ENCODE data around the gene SLC16A8. TPM values are rescaled to one million over a fixed set of nuclear protein-coding genes. Genes with fewer than 3 reads are reported as not detected.

Gene SLC16A8
- total RNA-seq, 4 donors from 2014 or later = not detected

DNA sequence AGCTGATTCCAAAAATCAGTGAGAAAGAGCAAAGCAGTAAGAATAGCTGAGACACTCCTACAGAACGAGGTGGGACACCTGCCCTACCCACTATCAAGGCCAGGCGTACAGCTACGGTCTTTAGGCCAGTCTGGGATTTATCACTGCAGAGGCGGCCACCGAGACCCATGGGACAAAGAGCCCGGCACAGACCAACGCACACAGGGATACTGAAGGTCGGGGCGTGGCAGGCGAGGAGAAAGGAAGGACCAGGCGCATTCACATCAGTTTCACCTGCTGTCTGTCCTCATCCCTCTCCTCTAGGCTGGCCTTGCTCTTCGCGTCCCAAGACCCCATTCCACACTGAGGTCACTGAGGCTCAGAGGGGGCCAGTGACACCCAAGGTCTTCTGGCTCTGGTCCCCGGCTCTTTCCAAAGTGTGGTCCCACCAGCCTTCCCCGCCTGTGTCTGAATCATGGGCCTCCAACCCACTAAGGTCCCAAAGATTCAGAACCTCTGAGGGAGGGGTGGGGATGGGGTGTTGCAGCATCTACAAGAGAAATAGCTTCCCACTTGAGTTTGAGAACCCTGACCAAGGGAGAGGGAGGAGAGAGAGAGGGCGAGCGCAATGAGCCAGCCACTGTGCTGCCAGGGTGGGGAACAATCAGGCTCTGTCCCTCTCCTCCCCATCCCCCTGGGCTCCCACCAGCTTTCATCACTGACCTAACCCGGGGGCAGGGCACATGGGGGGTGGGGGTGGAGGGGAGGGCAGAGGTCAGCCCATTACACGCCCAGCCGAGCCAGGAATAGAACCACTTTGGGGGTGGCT, 34.0 kb downstream of the SLC16A8 start:
- peak; percentile 13 for ATAC-seq
- Histone ChIP-seq H3K36me3 (no peaks in the 10 kb centered on the region), H3K4me1 (peaks cover 0 to 11% (median 3%) of the 10 kb centered on the region in 3 donors), H3K27me3 (peaks cover 20% of the 10 kb centered on the region), H3K4me3 (peak overlapping the region in 1 of 2 donors; percentile 26), H3K27ac (peak overlapping the region in 3 of 4 donors; percentile 51 to 67 (median 54)), H3K9me3 (no peaks in the 10 kb centered on the region)
- TF ChIP-seq POLR2A (IDR thresholded peaks at IDR 0.05) (peak in 1 of 2 donors; percentile 27), POLR2AphosphoS5 (IDR thresholded peaks at IDR 0.05) (peak; percentile 22), EP300 (IDR thresholded peaks at IDR 0.05) (no peak)
- TF ChIP-seq, protein P1, sequence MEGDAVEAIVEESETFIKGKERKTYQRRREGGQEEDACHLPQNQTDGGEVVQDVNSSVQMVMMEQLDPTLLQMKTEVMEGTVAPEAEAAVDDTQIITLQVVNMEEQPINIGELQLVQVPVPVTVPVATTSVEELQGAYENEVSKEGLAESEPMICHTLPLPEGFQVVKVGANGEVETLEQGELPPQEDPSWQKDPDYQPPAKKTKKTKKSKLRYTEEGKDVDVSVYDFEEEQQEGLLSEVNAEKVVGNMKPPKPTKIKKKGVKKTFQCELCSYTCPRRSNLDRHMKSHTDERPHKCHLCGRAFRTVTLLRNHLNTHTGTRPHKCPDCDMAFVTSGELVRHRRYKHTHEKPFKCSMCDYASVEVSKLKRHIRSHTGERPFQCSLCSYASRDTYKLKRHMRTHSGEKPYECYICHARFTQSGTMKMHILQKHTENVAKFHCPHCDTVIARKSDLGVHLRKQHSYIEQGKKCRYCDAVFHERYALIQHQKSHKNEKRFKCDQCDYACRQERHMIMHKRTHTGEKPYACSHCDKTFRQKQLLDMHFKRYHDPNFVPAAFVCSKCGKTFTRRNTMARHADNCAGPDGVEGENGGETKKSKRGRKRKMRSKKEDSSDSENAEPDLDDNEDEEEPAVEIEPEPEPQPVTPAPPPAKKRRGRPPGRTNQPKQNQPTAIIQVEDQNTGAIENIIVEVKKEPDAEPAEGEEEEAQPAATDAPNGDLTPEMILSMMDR (IDR thresholded peaks at IDR 0.05) = no peak
- WGBS, 2 donors (ENCODE audit: low coverage in 1 of 2) = 60 to 68% methylated on average over 5 to 14 of the region's 20 CpGs

DNA sequence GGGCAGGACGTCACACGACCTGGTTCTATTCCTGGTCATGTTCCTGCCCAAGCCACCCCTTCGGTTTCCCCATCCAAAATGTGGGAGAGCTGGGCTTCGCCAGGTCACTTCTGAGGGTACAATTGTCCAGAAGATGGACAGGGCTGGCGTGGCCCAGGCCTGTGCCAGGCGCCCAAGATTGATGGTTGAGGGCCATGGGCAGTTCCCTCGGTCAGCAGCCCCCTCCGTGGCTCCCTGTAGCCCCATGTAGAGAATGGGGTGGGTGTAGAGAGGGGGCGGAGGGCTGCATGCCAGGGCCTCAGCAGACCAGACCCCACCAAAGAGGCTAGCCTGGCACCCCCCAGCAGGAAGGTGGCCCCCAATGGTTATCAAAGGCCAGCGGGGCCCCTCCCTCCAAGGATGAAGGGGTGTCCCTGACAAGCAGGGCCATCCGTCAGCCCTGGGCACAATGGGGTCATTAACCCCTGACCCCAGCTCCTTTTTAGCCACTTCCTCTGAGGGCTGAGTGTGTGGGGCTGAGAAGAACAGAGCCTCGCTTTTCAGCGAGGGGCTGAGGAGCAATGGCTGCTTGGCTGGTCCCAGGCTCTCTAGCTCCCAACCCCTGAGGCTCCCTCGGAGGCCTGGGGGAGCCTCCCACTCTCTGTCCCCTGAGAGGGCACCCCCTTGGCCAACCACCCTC, 37.8 kb downstream of the SLC16A8 start:
- H3K27ac ChIP-seq = peak overlapping the region in 2 of 4 donors; percentile 27 to 35
- no peaks in the 10 kb centered on the region for H3K36me3 ChIP-seq
- TF ChIP-seq EP300 (IDR thresholded peaks at IDR 0.05) (no peak), POLR2AphosphoS5 (IDR thresholded peaks at IDR 0.05) (no peak), POLR2A (IDR thresholded peaks at IDR 0.05) (no peak)
- TF ChIP-seq, protein P1 (IDR thresholded peaks at IDR 0.05) = no peak
- H3K9me3 ChIP-seq = no peaks in the 10 kb centered on the region
- no peak overlapping the region for H3K4me3 ChIP-seq
- H3K27me3 ChIP-seq = peaks cover 9% of the 10 kb centered on the region
- ATAC-seq = no peak
- no CpG with 5 or more reads among the region's 14 CpGs for WGBS, 2 donors (ENCODE audit: low coverage in 1 of 2)
- peaks cover 0 to 16% (median 0%) of the 10 kb centered on the region in 3 donors for H3K4me1 ChIP-seq

DNA sequence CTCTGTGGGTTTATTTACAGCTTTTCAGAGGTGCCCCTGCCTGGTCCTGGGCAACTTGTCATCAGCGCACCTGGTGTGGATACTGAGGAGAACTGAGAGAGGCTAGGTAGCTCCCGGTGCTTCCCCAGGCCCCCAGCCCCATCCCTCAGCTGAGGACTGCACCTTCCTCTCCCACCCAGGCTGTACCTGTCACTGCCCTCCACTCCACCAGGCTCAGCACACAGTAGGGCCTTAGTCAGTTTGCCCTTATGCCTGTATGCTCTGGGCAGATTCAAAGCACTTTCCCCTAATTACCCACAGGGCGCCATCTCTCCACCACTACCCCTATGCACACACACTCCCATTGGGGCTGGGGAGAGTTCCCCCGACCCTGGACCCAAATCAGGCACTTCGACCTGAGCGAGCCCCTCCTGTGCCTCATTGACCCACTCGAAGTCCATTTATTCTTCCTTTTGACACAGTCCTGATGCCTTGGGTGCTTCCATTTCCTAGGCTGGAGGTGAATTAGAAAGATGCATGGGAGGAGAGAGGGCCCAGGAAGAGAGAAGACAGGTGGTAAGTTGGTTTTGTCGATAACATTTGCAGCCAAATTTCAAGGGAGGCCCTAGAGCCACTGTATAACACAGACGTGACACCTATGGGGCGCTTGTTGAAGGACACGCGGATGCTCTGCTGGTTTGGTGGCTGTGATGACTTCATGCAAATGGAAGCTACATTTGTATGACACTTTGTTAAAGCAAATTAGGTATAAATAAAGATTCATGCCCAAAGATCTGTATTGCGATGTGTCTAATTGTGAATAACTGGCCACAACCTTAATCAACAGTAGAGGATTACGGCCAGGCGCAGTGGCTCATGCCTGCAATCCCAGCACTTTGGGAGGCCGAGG, 40.6 kb downstream of the SLC16A8 start:
- TF ChIP-seq, protein P1 (IDR thresholded peaks at IDR 0.05) = no peak
- TF ChIP-seq POLR2A (IDR thresholded peaks at IDR 0.05) = no peak
- TF ChIP-seq POLR2AphosphoS5 (IDR thresholded peaks at IDR 0.05) = no peak
- TF ChIP-seq EP300 (IDR thresholded peaks at IDR 0.05) = no peak
- peak overlapping the region in 1 of 4 donors; percentile 40 for H3K27ac ChIP-seq
- no peaks in the 10 kb centered on the region for H3K36me3 ChIP-seq
- H3K4me1 ChIP-seq = peaks cover 0 to 25% (median 0%) of the 10 kb centered on the region in 3 donors
- no peaks in the 10 kb centered on the region for H3K9me3 ChIP-seq
- WGBS, 2 donors (ENCODE audit: low coverage in 1 of 2) = 89 to 91% methylated on average over 7 of the region's 16 CpGs
- no peak for ATAC-seq
- no peak overlapping the region for H3K4me3 ChIP-seq
- H3K27me3 ChIP-seq = no peaks in the 10 kb centered on the region

DNA sequence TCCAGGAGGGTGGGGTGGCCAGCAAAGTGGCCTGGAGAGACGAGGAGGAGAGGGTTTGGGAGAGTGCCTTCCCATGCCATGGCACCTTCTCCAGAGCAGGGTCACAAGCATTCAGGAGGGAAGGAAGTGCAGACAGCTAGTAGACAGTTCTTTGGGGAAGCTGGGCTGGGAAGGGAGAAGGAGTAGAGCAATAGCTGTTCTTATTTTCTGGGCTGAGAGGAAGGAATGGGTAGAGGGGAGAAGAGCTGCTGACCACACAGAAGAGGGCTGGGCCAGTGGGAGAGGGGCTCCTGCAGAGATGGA, 41.5 kb downstream of the SLC16A8 start:
- no peak for TF ChIP-seq POLR2AphosphoS5 (IDR thresholded peaks at IDR 0.05)
- no peak for TF ChIP-seq EP300 (IDR thresholded peaks at IDR 0.05)
- TF ChIP-seq, protein P1 (IDR thresholded peaks at IDR 0.05) = no peak
- TF ChIP-seq POLR2A (IDR thresholded peaks at IDR 0.05) = no peak
- no peaks in the 10 kb centered on the region for H3K36me3 ChIP-seq
- no peak overlapping the region for H3K4me3 ChIP-seq
- H3K4me1 ChIP-seq = peaks cover 0 to 25% (median 0%) of the 10 kb centered on the region in 3 donors
- H3K27ac ChIP-seq = peak overlapping the region in 1 of 4 donors; percentile 40
- no peaks in the 10 kb centered on the region for H3K27me3 ChIP-seq
- no peaks in the 10 kb centered on the region for H3K9me3 ChIP-seq
- ATAC-seq = no peak
- 40 to 44% methylated on average over 1 of the region's 1 CpG for WGBS, 2 donors (ENCODE audit: low coverage in 1 of 2)

Data from gastroesophageal sphincter (tissue), 4 donors.